B cell (primary cell): ENCODE measurements around the gene ANKS1B. TPM values are rescaled to one million over a fixed set of nuclear protein-coding genes. Genes with fewer than 3 reads are reported as not detected.

Source experiments
- ATAC-seq: fragments of 200-7000 bp; cut with Tn5 transposase; one replicate; pipeline ENCODE4 v1.10.0; 2021; ENCODE audit warnings: low read depth, mild to moderate bottlenecking, moderate number of reproducible peaks, moderate library complexity
- CTCF ChIA-PET: fragments of 350-600 bp; sonication (Branson Sonifier 250); formaldehyde crosslinking; loops from one replicate; lab custom pipeline; 2021; ENCODE audit warnings: antibody characterized with exemption, inconsistent platforms; lab: Charles Lee
- POLR2A ChIA-PET: fragments of 350-600 bp; sonication (Branson Sonifier 250); formaldehyde crosslinking; loops from one replicate; lab custom pipeline; 2021; ENCODE audit warnings: antibody characterized with exemption; lab: Charles Lee
- DNase-seq: peaks from one replicate; pipeline ENCODE4 v3.0.0; 2013
- H2AFZ ChIP-seq: 2 replicates; pipeline ENCODE4 v1.6.1; 2012; ENCODE audit warnings: mild to moderate bottlenecking, low read depth, low read length; ENCODE audit not compliant: insufficient read depth, poor library complexity, severe bottlenecking
- H3K27ac ChIP-seq, 2 donors: 1 replicate in 1 of 2; 2 replicates in 1 of 2; pipeline ENCODE4 v1.5.1; 2012 to 2013; ENCODE audit warnings: low read length in 2 of 2, mild to moderate bottlenecking in 2 of 2, moderate library complexity in 1 of 2
- H3K27me3 ChIP-seq, 4 experiments: fragments of 200-600 bp in 1 of 4; sonication (generic) in 1 of 4; replicated peaks in 1 of 4; 1 replicate in 2 of 4; 2 replicates in 2 of 4; pipeline versions ENCODE4 v1.6.1 to v1.7.0; 2013 to 2016; ENCODE audit warnings: low read length in 3 of 4, mild to moderate bottlenecking in 2 of 4, mixed read lengths in 1 of 4, moderate library complexity in 1 of 4; ENCODE audit not compliant: insufficient read depth in 4 of 4, control insufficient read depth in 3 of 4; ENCODE audit errors: control extremely low read depth in 1 of 4
- H3K36me3 ChIP-seq, 2 experiments: replicated peaks in 1 of 2; 1 replicate in 1 of 2; 2 replicates in 1 of 2; pipeline versions ENCODE4 v1.6.1 to v1.7.1; 2013; ENCODE audit warnings: low read length in 1 of 2; ENCODE audit not compliant: insufficient read depth in 2 of 2, control insufficient read depth in 1 of 2; ENCODE audit errors: control extremely low read depth in 1 of 2, extremely low read depth in 1 of 2
- H3K4me1 ChIP-seq, 2 donors: fragments of 200-600 bp in 1 of 2; sonication (generic) in 1 of 2; 1 replicate in 1 of 2; 2 replicates in 1 of 2; pipeline versions ENCODE4 v1.5.1 to v1.6.1; 2013 to 2017; ENCODE audit warnings: low read length in 2 of 2; ENCODE audit not compliant: control insufficient read depth in 2 of 2, insufficient read depth in 2 of 2
- H3K4me2 ChIP-seq: replicated peaks from 2 replicates; pipeline ENCODE3; 2012; ENCODE audit warnings: mild to moderate bottlenecking, low read depth, low read length; ENCODE audit not compliant: poor library complexity, severe bottlenecking
- H3K4me3 ChIP-seq, 5 experiments: fragments of 200-600 bp in 1 of 5; sonication (generic) in 1 of 5; 1 replicate in 3 of 5; 2 replicates in 2 of 5; pipeline versions ENCODE4 v1.5.1 to v1.7.0; 2011 to 2016; ENCODE audit warnings: low read length in 4 of 5, mild to moderate bottlenecking in 4 of 5, low read depth in 2 of 5, control low read depth in 1 of 5, moderate library complexity in 1 of 5; ENCODE audit not compliant: insufficient read depth in 1 of 5; ENCODE audit errors: control extremely low read depth in 1 of 5, extremely low read depth in 1 of 5
- H3K79me2 ChIP-seq: fragments of 200-600 bp; sonication (generic); one replicate; pipeline ENCODE4 v1.6.0; 2016; ENCODE audit warnings: low read length; ENCODE audit not compliant: control insufficient read depth, insufficient read depth
- H3K9ac ChIP-seq: fragments of 200-600 bp; sonication (generic); 2 replicates; pipeline ENCODE4 v1.6.1; 2017; ENCODE audit warnings: mild to moderate bottlenecking, low read length, moderate library complexity
- H3K9me3 ChIP-seq, 3 donors: one replicate each; pipeline versions ENCODE4 v1.6.1 to v1.7.1; 2013; ENCODE audit warnings: low read length in 2 of 3; ENCODE audit not compliant: control insufficient read depth in 2 of 3, insufficient read depth in 1 of 3; ENCODE audit errors: control extremely low read depth in 1 of 3
- H4K20me1 ChIP-seq: 2 replicates; pipeline ENCODE4 v1.6.0; 2012; ENCODE audit warnings: mild to moderate bottlenecking, low read length; ENCODE audit not compliant: insufficient read depth, control insufficient read depth, poor library complexity, severe bottlenecking
- H3K27ac Mint-ChIP-seq: one replicate; pipeline ENCODE4 v1.8.0; 2021; ENCODE audit warnings: mixed read lengths
- H3K27me3 Mint-ChIP-seq: one replicate; pipeline ENCODE4 v1.8.0; 2021; ENCODE audit warnings: mixed read lengths
- H3K4me1 Mint-ChIP-seq: one replicate; pipeline ENCODE4 v1.8.0; 2021; ENCODE audit warnings: mixed read lengths
- H3K4me3 Mint-ChIP-seq: one replicate; pipeline ENCODE4 v1.8.0; 2021; ENCODE audit warnings: mixed read lengths
- H3K9me3 Mint-ChIP-seq: one replicate; pipeline ENCODE4 v1.8.0; 2022; ENCODE audit warnings: mixed read lengths; ENCODE audit not compliant: insufficient read depth
- CTCF ChIP-seq: fragments of 200-600 bp; IDR thresholded peaks from one replicate; pipeline ENCODE4 v1.8.0; 2022; ENCODE audit warnings: antibody characterized with exemption, mild to moderate bottlenecking
- EZH2 ChIP-seq: IDR thresholded peaks from 2 replicates; pipeline ENCODE4 v1.6.1; 2012; ENCODE audit warnings: borderline replicate concordance, low read depth, mild to moderate bottlenecking, moderate library complexity, low read length; ENCODE audit not compliant: insufficient read depth, poor library complexity, severe bottlenecking
- WGBS: methylation state at CpG from one replicate; pipeline ENCODE4 v1.1.5; 2013; ENCODE audit warnings: missing lambda C conversion rate; ENCODE audit not compliant: insufficient coverage; 5-methylcytosine and 5-hydroxymethylcytosine counted together
- intact Hi-C: fragments of 100-400 bp; cut with micrococcal nuclease; formaldehyde crosslinking; loops from one replicate; pipeline ENCODE4 v1.10.0; 2022
- polyA plus RNA-seq: library from polyadenylated mRNA; depleted of rRNA; stranded (reverse); fragments of >200 nt; gene quantifications from 2 replicates; pipeline ENCODE4 v1.2.3, GENCODE V29; 2012
- total RNA-seq, 2 donors: library from RNA; stranded (reverse); fragments of 120-200 nt in 1 of 2; gene quantifications; 1 replicate in 1 of 2; 2 replicates in 1 of 2; pipeline versions ENCODE4 v1.2.3 to v1.2.4, GENCODE V29; 2013 to 2022

ANKS1B gene
- total and polyA plus RNA-seq, 2 donors (not counting 1 experiment from before 2014, with no cell fraction given) = not detected

- Histone ChIP-seq H4K20me1 (no peaks in the 10 kb centered on the region), H3K9me3 (no peaks in the 10 kb centered on the region), H3K27me3 (no peaks in the 10 kb centered on the region), H3K79me2 (no peaks in the 10 kb centered on the region), H3K4me2 (no peak overlapping the region), H3K4me3 (no peak overlapping the region), H3K4me1 (no peaks in the 10 kb centered on the region), H3K9ac (no peak overlapping the region), H3K27ac (no peak overlapping the region), H2AFZ (no peak overlapping the region), H3K36me3 (no peaks in the 10 kb centered on the region)
- TF ChIP-seq EZH2 = no peak
- no peak for TF ChIP-seq CTCF
- no peak overlapping the region for H3K4me3 Mint-ChIP-seq
- no CpG with 5 or more reads among the region's 1 CpG for WGBS
- no peak overlapping the region for H3K27ac Mint-ChIP-seq
- H3K9me3 Mint-ChIP-seq = no peaks in the 10 kb centered on the region
- POLR2A ChIA-PET = no interaction called here
- no peak for ATAC-seq
- no peaks in the 10 kb centered on the region for H3K27me3 Mint-ChIP-seq
- CTCF ChIA-PET = no interaction called here
- DNase-seq = no peak
- intact Hi-C loops = no loop called here
- no peaks in the 10 kb centered on the region for H3K4me1 Mint-ChIP-seq
Measured at GRCh38 chr12:99380701-99381100, 604.0 kb downstream of the ANKS1B start.

GRCh38 chr12:99374023-99374422, 610.7 kb downstream of the ANKS1B start:
- Mint-ChIP-seq H3K27ac (no peak overlapping the region), H3K4me3 (no peak overlapping the region), H3K9me3 (no peaks in the 10 kb centered on the region), H3K27me3 (no peaks in the 10 kb centered on the region), H3K4me1 (no peaks in the 10 kb centered on the region)
- DNase-seq = no peak
- H3K4me1 ChIP-seq = no peaks in the 10 kb centered on the region
- POLR2A ChIA-PET = no interaction called here
- H4K20me1 ChIP-seq = no peaks in the 10 kb centered on the region
- intact Hi-C loops = no loop called here
- H3K9ac ChIP-seq = no peak overlapping the region
- no CpG with 5 or more reads among the region's 1 CpG for WGBS
- no peaks in the 10 kb centered on the region for H3K27me3 ChIP-seq
- no peak overlapping the region for H3K27ac ChIP-seq
- no peaks in the 10 kb centered on the region for H3K79me2 ChIP-seq
- CTCF ChIA-PET = no interaction called here
- H3K36me3 ChIP-seq = no peaks in the 10 kb centered on the region
- H3K9me3 ChIP-seq = no peaks in the 10 kb centered on the region
- no peak overlapping the region for H2AFZ ChIP-seq
- H3K4me3 ChIP-seq = no peak overlapping the region
- no peak overlapping the region for H3K4me2 ChIP-seq
- ATAC-seq = no peak
- TF ChIP-seq EZH2 (no peak), CTCF (no peak)
